DND-41 (cell line): ENCODE measurements around the gene ALDH3A1.

Experiments used
- ATAC-seq: fragments of 200-7000 bp; cut with Tn5 transposase; 3 replicates; pipeline ENCODE4 v1.9.1; 2021; ENCODE audit warnings: low read depth; ENCODE audit not compliant: insufficient read depth
- DNase-seq: peaks from one replicate; pipeline ENCODE4 v3.0.0-alpha.2; 2020
- H2AFZ ChIP-seq: 2 replicates; pipeline ENCODE4 v1.6.0; 2012; ENCODE audit warnings: low read depth, low read length
- H3K27ac ChIP-seq: 2 replicates; pipeline ENCODE4 v1.5.1; 2012; ENCODE audit warnings: low read length, inconsistent platforms
- H3K27me3 ChIP-seq: fragments of 200-600 bp; sonication (generic); 2 replicates; pipeline ENCODE4 v1.6.0; 2012; ENCODE audit warnings: low read length, mild to moderate bottlenecking, inconsistent platforms; ENCODE audit not compliant: insufficient read depth, poor library complexity
- H3K36me3 ChIP-seq: 2 replicates; pipeline ENCODE4 v1.5.1; 2012; ENCODE audit warnings: low read length, inconsistent platforms; ENCODE audit not compliant: insufficient read depth
- H3K4me1 ChIP-seq: 2 replicates; pipeline ENCODE4 v1.5.1; 2012; ENCODE audit warnings: mild to moderate bottlenecking, low read length; ENCODE audit not compliant: insufficient read depth
- H3K4me2 ChIP-seq: 2 replicates; pipeline ENCODE4 v1.6.0; 2012; ENCODE audit warnings: mild to moderate bottlenecking, moderate library complexity, low read length, inconsistent platforms; ENCODE audit not compliant: insufficient read depth
- H3K4me3 ChIP-seq, 2 experiments: fragments of 200-600 bp in 1 of 2; shearing (Covaris generic) in 1 of 2; 2 replicates each; pipeline ENCODE4 v1.5.1; 2012 to 2016; ENCODE audit warnings: inconsistent platforms in 2 of 2, low read length in 2 of 2, mild to moderate bottlenecking in 2 of 2, low read depth in 1 of 2, moderate library complexity in 1 of 2
- H3K79me2 ChIP-seq: 2 replicates; pipeline ENCODE4 v1.6.0; 2012; ENCODE audit warnings: low read length, inconsistent platforms; ENCODE audit not compliant: insufficient read depth
- H3K9ac ChIP-seq: 2 replicates; pipeline ENCODE4 v1.6.0; 2012; ENCODE audit warnings: low read depth, mild to moderate bottlenecking, inconsistent platforms, low read length, moderate library complexity
- H3K9me3 ChIP-seq: 2 replicates; pipeline ENCODE4 v1.5.1; 2012; ENCODE audit warnings: low read length, moderate library complexity, mild to moderate bottlenecking, inconsistent platforms; ENCODE audit not compliant: insufficient read depth, severe bottlenecking
- H4K20me1 ChIP-seq: 2 replicates; pipeline ENCODE4 v1.6.0; 2012; ENCODE audit warnings: low read length; ENCODE audit not compliant: insufficient read depth
- CTCF ChIP-seq: IDR thresholded peaks from 2 replicates; pipeline ENCODE4 v1.5.1; 2012; ENCODE audit warnings: borderline replicate concordance, low read length, moderate library complexity, mild to moderate bottlenecking; ENCODE audit not compliant: poor library complexity, severe bottlenecking; ENCODE audit errors: extremely low read depth
- EZH2 ChIP-seq: IDR thresholded peaks from 3 replicates; pipeline ENCODE4 v1.6.1; 2012; ENCODE audit warnings: borderline replicate concordance, low read depth, mild to moderate bottlenecking, moderate library complexity, low read length, inconsistent platforms; ENCODE audit not compliant: severe bottlenecking

Gene ALDH3A1

GRCh38 chr17:19723964-19724363 is 24.1 kb downstream of the ALDH3A1 start:
- ATAC-seq: no peak
- TF ChIP-seq CTCF (no peak), EZH2 (no peak)
- Histone ChIP-seq H3K27me3 (peaks cover 6% of the 10 kb centered on the region), H2AFZ (no peak overlapping the region), H3K4me1 (no peaks in the 10 kb centered on the region), H4K20me1 (0 out of 2 replicates have a peak, but pooled peaks cover 4% of the 10 kb centered on the region), H3K9me3 (no peaks in the 10 kb centered on the region), H3K27ac (no peak overlapping the region), H3K4me3 (no peak overlapping the region), H3K9ac (no peak overlapping the region), H3K79me2 (no peaks in the 10 kb centered on the region), H3K36me3 (no peaks in the 10 kb centered on the region), H3K4me2 (no peak overlapping the region)
- DNase-seq: no peak

- no peak for ATAC-seq
- Histone ChIP-seq H3K79me2 (no peaks in the 10 kb centered on the region), H3K4me2 (no peak overlapping the region), H3K27me3 (no peaks in the 10 kb centered on the region), H2AFZ (no peak overlapping the region), H3K9ac (no peak overlapping the region), H3K4me3 (no peak overlapping the region), H3K27ac (no peak overlapping the region), H3K4me1 (no peaks in the 10 kb centered on the region), H3K9me3 (no peaks in the 10 kb centered on the region), H3K36me3 (no peaks in the 10 kb centered on the region), H4K20me1 (peaks cover 7% of the 10 kb centered on the region; the same call in 1 of the 2 replicates)
- no peak for DNase-seq
- TF ChIP-seq CTCF (no peak), EZH2 (no peak)
Measured at GRCh38 chr17:19720631-19721426, 27.3 kb downstream of the ALDH3A1 start.

GRCh38 chr17:19720210-19720475 is 28.0 kb downstream of the ALDH3A1 start:
- H3K9ac ChIP-seq: no peak overlapping the region
- no peaks in the 10 kb centered on the region for H3K27me3 ChIP-seq

More at GRCh38 chr17:19720210-19720475, 28.0 kb downstream of the ALDH3A1 start:
- Histone ChIP-seq H3K4me1 (no peaks in the 10 kb centered on the region), H3K79me2 (no peaks in the 10 kb centered on the region), H2AFZ (no peak overlapping the region), H3K36me3 (no peaks in the 10 kb centered on the region), H3K4me2 (no peak overlapping the region), H4K20me1 (peaks cover 7% of the 10 kb centered on the region; the same call in 1 of the 2 replicates), H3K27ac (no peak overlapping the region), H3K9me3 (no peaks in the 10 kb centered on the region), H3K4me3 (no peak overlapping the region)
- no peak for TF ChIP-seq CTCF
- TF ChIP-seq EZH2: no peak
- DNase-seq (no peak), ATAC-seq (no peak)
